ENCODE data around the gene MAP3K15. TPM values are rescaled to one million over a fixed set of nuclear protein-coding genes. Genes with fewer than 3 reads are reported as not detected.
"Not testable (repeated sequence)": the region's sequence is repeated elsewhere in the genome, so short reads cannot be mapped to it uniquely, and the experiment has no call there.

MAP3K15 gene
- total RNA-seq, 2 experiments from 2014 or later, result 1.8 to 2.2 TPM

GRCh38 chrX:19512961-19513360 lies 2.3 kb downstream of the MAP3K15 start:
- POLR2A ChIA-PET, result interaction anchor here (0.8 kb wide), 1 partner anchor 138 kb away, joined by 3 read pairs; no protein-coding TSS in a partner anchor
- H3K36me3 Mint-ChIP-seq (ENCODE audit: low read depth), result no peaks in the 10 kb centered on the region
- no peak for TF ChIP-seq CTCF (IDR thresholded peaks at IDR 0.05)
- no peak overlapping the region for H3K27ac Mint-ChIP-seq
- DNase-seq, result peak; percentile 39
- intact Hi-C loops (cut with micrococcal nuclease), result no loop called here
- peaks cover 22% of the 10 kb centered on the region for H3K27me3 Mint-ChIP-seq
- H3K4me1 Mint-ChIP-seq (ENCODE audit: low read depth), result peaks cover 2% of the 10 kb centered on the region
- no peak overlapping the region for H3K4me3 Mint-ChIP-seq
- no peaks in the 10 kb centered on the region for H3K9me3 Mint-ChIP-seq
- CTCF ChIA-PET, result interaction anchor here (0.7 kb wide), 1 partner anchor 141 kb away, joined by 4 read pairs; no protein-coding TSS in a partner anchor
- ATAC-seq, result peak; percentile 59

DNA sequence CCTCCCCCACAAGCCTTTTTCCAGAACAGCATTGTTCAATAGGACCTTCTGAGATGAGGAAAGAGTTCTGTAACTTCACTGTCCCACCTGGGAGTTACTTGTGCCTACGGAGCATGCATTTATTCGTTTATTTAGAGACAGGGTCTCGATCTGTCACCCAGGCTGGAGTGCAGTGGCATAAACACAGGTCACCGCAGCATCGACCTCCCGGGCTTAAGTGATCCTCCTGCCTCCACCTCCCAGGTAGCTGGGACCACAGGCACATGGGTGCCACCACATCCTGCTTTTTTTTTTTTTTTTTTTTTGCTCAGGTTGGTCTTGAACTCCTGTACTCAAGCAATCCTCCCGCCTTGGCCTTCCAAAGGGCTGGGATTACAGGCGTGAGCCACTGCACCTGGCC lies 2.9 kb downstream of the MAP3K15 start:
- H3K4me3 Mint-ChIP-seq, result no peak overlapping the region
- H3K36me3 Mint-ChIP-seq (ENCODE audit: low read depth), result no peaks in the 10 kb centered on the region
- H3K9me3 Mint-ChIP-seq, result no peaks in the 10 kb centered on the region
- DNase-seq (no peak), ATAC-seq (no peak)
- peaks cover 18% of the 10 kb centered on the region for H3K27me3 Mint-ChIP-seq
- no peak for TF ChIP-seq CTCF (IDR thresholded peaks at IDR 0.05)
- intact Hi-C loops (cut with micrococcal nuclease), result no loop called here
- H3K27ac Mint-ChIP-seq, result no peak overlapping the region
- H3K4me1 Mint-ChIP-seq (ENCODE audit: low read depth), result peaks cover 2% of the 10 kb centered on the region
- POLR2A ChIA-PET, result no interaction called here
- CTCF ChIA-PET, result no interaction called here

DNA sequence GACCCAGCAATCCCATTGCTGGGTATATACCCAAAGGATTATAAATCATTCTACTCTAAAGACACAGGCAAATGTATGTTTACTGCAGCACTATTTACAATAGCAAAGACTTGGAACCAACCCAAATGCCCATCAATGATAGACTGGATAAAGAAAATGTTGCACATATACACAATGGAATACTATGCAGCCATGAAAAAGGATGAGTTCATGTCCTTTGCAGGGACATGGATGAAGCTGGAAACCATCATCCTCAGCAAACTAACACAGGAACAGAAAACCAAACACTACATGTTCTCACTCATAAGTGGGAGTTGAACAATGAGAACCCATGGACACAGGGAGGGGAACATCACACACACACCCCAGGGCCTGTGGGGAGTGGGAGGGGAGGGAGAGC lies 3.5 kb downstream of the MAP3K15 start:
- H3K9me3 Mint-ChIP-seq; H3K36me3 Mint-ChIP-seq (ENCODE audit: low read depth); DNase-seq; intact Hi-C loops (cut with micrococcal nuclease); ATAC-seq; CTCF ChIA-PET; POLR2A ChIA-PET; H3K4me1 Mint-ChIP-seq (ENCODE audit: low read depth); H3K4me3 Mint-ChIP-seq; H3K27ac Mint-ChIP-seq: not testable (repeated sequence)
- H3K27me3 Mint-ChIP-seq, result peaks cover 15% of the 10 kb centered on the region

DNA sequence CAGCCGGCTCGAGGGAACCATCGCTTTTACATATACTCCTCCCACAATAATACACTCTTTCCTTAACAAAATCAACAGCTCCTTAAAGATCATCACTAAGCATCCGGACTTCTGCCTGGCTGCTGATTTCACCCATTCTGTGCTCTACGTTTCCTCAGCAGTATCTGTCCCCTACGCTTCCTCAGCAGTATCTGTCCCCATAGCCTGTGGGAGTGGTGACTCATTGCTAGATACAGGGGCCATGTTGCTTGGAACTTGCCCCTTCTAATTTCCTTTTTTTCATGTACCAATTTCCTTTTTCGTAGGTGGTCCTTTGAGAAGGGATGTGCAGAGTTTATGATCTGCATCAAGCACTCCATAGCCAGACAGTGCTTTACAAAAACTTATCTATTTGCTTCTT lies 18.6 kb downstream of the MAP3K15 start:
- H3K27me3 Mint-ChIP-seq, result peaks cover 4% of the 10 kb centered on the region
- POLR2A ChIA-PET, result no interaction called here
- CTCF ChIA-PET, result interaction anchor here (0.6 kb wide), 1 partner anchor 10 kb away, joined by 3 read pairs; no protein-coding TSS in a partner anchor
- ATAC-seq, result no peak
- H3K4me1 Mint-ChIP-seq (ENCODE audit: low read depth), result no peaks in the 10 kb centered on the region
- no peak overlapping the region for H3K4me3 Mint-ChIP-seq
- no peak for DNase-seq
- H3K36me3 Mint-ChIP-seq (ENCODE audit: low read depth), result no peaks in the 10 kb centered on the region
- H3K27ac Mint-ChIP-seq, result no peak overlapping the region
- no peak for TF ChIP-seq CTCF (IDR thresholded peaks at IDR 0.05)
- no peaks in the 10 kb centered on the region for H3K9me3 Mint-ChIP-seq
- intact Hi-C loops (cut with micrococcal nuclease), result no loop called here

DNA sequence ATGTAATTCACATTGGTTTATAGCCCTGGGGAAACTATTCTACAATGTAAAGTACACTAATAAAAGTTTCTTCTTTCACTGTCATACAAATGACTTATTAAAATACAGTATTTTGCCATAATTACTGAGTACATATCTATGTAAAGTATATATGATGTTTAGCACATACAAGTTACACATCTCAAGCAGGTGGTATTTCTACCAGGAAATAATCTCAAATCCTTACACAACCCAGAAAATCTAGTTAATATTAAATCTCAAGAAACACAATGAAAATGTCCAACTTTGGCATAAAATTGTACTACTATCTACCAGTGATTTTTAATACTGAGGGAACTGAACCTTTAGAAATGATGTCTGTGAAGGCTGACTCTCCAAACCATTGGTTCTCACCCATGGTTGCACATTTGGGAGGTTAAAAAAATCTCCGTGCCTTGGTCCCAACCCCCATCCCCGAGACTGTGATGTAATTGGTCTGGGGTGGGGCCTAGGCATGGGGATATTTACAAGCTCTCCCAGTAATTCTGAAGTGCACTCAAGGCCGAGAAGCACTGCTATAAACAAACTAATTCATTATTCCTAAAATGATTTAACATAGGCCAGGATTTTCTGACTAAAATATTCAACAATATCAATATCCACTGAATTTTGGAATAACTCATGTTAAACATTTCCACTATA lies 27.6 kb downstream of the MAP3K15 start:
- intact Hi-C loops (cut with micrococcal nuclease), result no loop called here
- Mint-ChIP-seq H3K36me3 (ENCODE audit: low read depth) (no peaks in the 10 kb centered on the region), H3K4me1 (ENCODE audit: low read depth) (peaks cover 6% of the 10 kb centered on the region), H3K4me3 (no peak overlapping the region), H3K27me3 (no peaks in the 10 kb centered on the region), H3K9me3 (no peaks in the 10 kb centered on the region), H3K27ac (no peak overlapping the region)
- CTCF ChIA-PET, result interaction anchor here (0.6 kb wide), 1 partner anchor 9 kb away, joined by 3 read pairs; no protein-coding TSS in a partner anchor
- TF ChIP-seq CTCF (IDR thresholded peaks at IDR 0.05), result no peak
- DNase-seq (no peak), ATAC-seq (no peak)
- POLR2A ChIA-PET, result no interaction called here
